Astrocyte of the cerebellum (primary cell): ENCODE data around the gene COA1.
"Not testable (repeated sequence)": the region's sequence is repeated elsewhere in the genome, so short reads cannot be mapped to it uniquely, and the experiment has no call there.

Experiments used
- DNase-seq: peaks from one replicate; pipeline ENCODE4 v3.0.0-alpha.2; 2011; ENCODE audit warnings: low read depth
- H3K4me3 ChIP-seq: 2 replicates; pipeline ENCODE4 v1.5.1; 2011; ENCODE audit warnings: mild to moderate bottlenecking, low read depth, low read length, moderate library complexity
- CTCF ChIP-seq: IDR thresholded peaks from 2 replicates; pipeline ENCODE4 v1.5.1; 2012; ENCODE audit warnings: low read length, low read depth, moderate library complexity, mild to moderate bottlenecking; ENCODE audit errors: missing control alignments
- in situ Hi-C: cut with HindIII; loops from 2 replicates; pipeline ENCODE4 v1.10.0; 2017; ENCODE audit warnings: low sequenced_read_pairs

Gene COA1

GRCh38 chr7:43632746-43633145 is 96.6 kb downstream of the COA1 start:
- DNase-seq, result no peak
- H3K4me3 ChIP-seq, result no peak overlapping the region
- no peak for TF ChIP-seq CTCF
- in situ Hi-C loops, result no loop called here

GRCh38 chr7:43631559-43631958 is 97.8 kb downstream of the COA1 start:
- in situ Hi-C loops, result no loop called here

DNA sequence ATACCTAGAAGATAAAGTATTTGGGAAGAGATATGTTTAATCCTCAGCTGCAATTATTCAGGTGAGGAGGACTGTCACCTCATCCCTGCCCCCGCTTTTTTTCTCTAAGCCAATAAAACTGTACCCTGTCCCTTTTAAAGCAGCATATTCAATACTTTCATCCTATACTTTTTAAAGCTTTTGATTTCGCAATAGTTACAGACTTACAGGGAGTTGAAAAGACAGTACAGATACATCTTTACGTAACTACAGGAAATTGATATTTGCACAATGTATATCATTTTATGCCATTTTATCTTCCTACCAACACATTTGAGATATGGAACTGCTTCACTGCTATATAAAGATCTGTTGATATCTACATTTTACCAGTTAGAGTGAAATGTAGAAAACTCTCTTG is 98.8 kb downstream of the COA1 start:
- TF ChIP-seq CTCF, result no peak
- DNase-seq, result no peak
- in situ Hi-C loops, result no loop called here

More at GRCh38 chr7:43631559-43631958, 97.8 kb downstream of the COA1 start:
- no peak overlapping the region for H3K4me3 ChIP-seq
- no peak for DNase-seq
- TF ChIP-seq CTCF, result no peak

GRCh38 chr7:43629857-43630256 is 99.5 kb downstream of the COA1 start:
- no peak for DNase-seq
- TF ChIP-seq CTCF, result no peak
- in situ Hi-C loops, result no loop called here
- H3K4me3 ChIP-seq, result no peak overlapping the region

More for the DNA sequence above, 98.8 kb downstream of the COA1 start:
- no peak overlapping the region for H3K4me3 ChIP-seq

GRCh38 chr7:43628431-43628830 is 100.9 kb downstream of the COA1 start:
- in situ Hi-C loops, result no loop called here
- TF ChIP-seq CTCF, result no peak
- DNase-seq, result no peak
- no peak overlapping the region for H3K4me3 ChIP-seq

DNA sequence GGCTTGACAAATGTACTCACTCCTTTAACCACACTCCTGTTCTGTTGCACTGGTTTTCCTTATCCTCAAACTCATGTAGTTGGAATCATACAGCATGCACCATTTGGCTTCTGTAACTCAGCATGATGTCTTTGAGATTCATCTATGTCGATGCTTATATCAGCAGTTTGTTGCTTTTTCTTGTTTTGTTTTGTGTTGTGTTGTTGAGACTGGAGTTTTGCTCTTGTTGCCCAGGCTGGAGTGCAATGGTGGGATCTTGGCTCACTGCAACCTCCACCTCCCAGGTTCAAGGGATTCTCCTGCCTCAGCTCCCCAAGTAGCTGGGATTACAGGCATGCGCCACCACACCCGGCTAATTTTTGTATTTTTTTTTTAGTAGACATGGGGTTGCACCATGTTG is 101.5 kb downstream of the COA1 start:
- H3K4me3 ChIP-seq, DNase-seq, in situ Hi-C loops: not testable (repeated sequence)

DNA sequence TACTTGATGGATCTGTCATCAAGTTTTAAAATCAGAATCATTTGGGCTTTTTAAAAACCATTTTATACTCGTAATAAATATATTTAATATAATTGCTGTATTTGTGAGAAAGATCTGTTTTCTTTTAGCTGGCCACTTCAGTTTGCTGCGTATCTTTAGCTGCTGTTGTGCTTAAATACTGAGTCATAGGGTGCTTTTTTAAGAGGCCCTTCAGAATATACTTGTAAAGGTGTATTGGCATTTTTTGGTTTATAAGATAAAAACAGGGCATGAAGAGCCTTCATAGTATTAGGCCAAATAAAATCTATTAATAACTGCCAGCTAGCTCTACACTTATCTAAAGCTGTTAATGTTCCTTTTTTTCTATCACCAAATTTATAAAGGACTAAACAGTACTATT is 102.6 kb downstream of the COA1 start:
- no peak for TF ChIP-seq CTCF
- no peak overlapping the region for H3K4me3 ChIP-seq
- in situ Hi-C loops, result no loop called here
- DNase-seq, result no peak
